Measurements from ENCODE around the gene ZBTB46.

- TF ChIP-seq POLR2A (IDR thresholded peaks at IDR 0.05) (no peak), CTCF (IDR thresholded peaks at IDR 0.05) (no peak), POLR2AphosphoS5 (IDR thresholded peaks at IDR 0.05) (no peak)
Observed at GRCh38 chr20:63734111-63734945, 96.7 kb downstream of the ZBTB46 start.

All from prostate gland (tissue), 2 donors.